ENCODE measurements around the gene OR56A3. TPM values are rescaled to one million over a fixed set of nuclear protein-coding genes. Genes with fewer than 3 reads are reported as not detected.

The OR56A3 gene
- total RNA-seq, 1 donor from 2014 or later: not detected

DNA sequence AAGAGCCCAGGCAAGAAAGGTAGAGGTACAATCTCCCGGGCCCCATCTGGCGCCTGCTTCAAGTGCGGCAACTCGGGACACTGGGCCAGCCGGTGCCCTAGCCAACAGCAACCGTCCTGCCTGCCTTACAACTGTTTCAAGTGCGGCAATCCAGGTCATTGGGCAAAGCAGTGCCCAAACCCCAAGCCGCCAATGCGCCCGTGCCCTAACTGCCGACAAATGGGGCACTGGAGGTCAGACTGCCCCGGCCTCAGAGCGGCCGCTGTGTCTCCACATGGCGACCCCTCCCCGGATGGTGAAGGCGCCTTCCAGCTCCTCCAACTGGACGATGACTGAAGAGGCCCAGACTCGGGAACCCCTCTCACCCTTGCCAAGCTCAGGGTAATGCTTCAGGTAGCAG is 11.4 kb upstream of the OR56A3 start:
- no peaks in the 10 kb centered on the region for H3K27me3 ChIP-seq (ENCODE audit: low read depth)
- H3K36me3 ChIP-seq: no peaks in the 10 kb centered on the region
- no peak for DNase-seq
- H3K9me3 ChIP-seq (replicated peaks): peaks cover 52% of the 10 kb centered on the region
- intact Hi-C loops (cut with micrococcal nuclease): no loop called here
- H3K27ac ChIP-seq (replicated peaks): no peak overlapping the region
- TF ChIP-seq, protein P1, sequence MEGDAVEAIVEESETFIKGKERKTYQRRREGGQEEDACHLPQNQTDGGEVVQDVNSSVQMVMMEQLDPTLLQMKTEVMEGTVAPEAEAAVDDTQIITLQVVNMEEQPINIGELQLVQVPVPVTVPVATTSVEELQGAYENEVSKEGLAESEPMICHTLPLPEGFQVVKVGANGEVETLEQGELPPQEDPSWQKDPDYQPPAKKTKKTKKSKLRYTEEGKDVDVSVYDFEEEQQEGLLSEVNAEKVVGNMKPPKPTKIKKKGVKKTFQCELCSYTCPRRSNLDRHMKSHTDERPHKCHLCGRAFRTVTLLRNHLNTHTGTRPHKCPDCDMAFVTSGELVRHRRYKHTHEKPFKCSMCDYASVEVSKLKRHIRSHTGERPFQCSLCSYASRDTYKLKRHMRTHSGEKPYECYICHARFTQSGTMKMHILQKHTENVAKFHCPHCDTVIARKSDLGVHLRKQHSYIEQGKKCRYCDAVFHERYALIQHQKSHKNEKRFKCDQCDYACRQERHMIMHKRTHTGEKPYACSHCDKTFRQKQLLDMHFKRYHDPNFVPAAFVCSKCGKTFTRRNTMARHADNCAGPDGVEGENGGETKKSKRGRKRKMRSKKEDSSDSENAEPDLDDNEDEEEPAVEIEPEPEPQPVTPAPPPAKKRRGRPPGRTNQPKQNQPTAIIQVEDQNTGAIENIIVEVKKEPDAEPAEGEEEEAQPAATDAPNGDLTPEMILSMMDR (IDR thresholded peaks at IDR 0.05; ENCODE audit: borderline replicate concordance): no peak
- H3K4me3 ChIP-seq: no peak overlapping the region
- no peaks in the 10 kb centered on the region for H3K4me1 ChIP-seq

DNA sequence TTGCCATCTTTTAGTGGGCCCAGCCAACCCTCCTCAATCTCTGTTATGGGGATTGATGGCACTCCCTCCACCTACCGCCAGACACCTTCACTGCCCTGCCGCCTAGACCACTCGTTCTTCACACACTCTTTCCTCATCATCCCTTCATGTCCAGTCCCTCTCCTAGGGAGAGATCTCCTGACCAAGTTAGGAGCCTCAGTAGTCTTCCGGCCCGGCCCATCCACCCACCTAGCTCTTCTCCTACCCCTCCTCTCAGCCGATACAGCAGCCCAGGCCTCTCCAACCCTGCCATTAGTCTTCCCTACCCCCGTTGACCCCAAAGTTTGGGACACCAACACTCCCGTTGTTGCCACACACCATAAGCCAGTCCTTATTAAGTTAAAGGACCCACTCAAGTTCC is 11.0 kb upstream of the OR56A3 start:
- no peaks in the 10 kb centered on the region for H3K4me1 ChIP-seq
- TF ChIP-seq, protein P1 (IDR thresholded peaks at IDR 0.05; ENCODE audit: borderline replicate concordance): no peak
- H3K36me3 ChIP-seq: no peaks in the 10 kb centered on the region
- H3K27ac ChIP-seq (replicated peaks): no peak overlapping the region
- H3K4me3 ChIP-seq: no peak overlapping the region
- H3K9me3 ChIP-seq (replicated peaks): peaks cover 47% of the 10 kb centered on the region
- intact Hi-C loops (cut with micrococcal nuclease): no loop called here
- DNase-seq: no peak
- H3K27me3 ChIP-seq (ENCODE audit: low read depth): no peaks in the 10 kb centered on the region

DNA sequence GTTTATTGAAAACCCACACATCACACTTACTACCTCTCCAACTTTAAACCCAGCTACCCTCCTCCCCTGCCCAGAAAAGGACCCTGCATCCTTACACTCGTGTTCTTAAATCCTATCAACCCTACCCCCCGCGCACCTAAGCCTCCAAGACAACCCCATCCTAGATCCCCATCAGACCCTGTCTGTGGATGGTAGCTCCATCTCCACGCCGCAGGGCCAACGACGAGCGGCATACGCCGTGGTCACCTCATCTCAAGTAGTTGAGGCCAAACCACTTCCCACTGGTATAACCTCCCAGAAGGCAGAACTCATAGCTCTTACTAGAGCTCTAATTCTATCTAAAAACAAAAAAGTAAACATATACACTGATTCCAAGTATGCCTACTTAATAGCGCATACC is 9.4 kb upstream of the OR56A3 start:
- no peak overlapping the region for H3K27ac ChIP-seq (replicated peaks)
- TF ChIP-seq, protein P1 (IDR thresholded peaks at IDR 0.05; ENCODE audit: borderline replicate concordance): no peak
- DNase-seq: no peak
- H3K4me1 ChIP-seq: no peaks in the 10 kb centered on the region
- intact Hi-C loops (cut with micrococcal nuclease): no loop called here
- H3K36me3 ChIP-seq: no peaks in the 10 kb centered on the region
- peaks cover 41% of the 10 kb centered on the region for H3K9me3 ChIP-seq (replicated peaks)
- H3K4me3 ChIP-seq: no peak overlapping the region
- no peaks in the 10 kb centered on the region for H3K27me3 ChIP-seq (ENCODE audit: low read depth)

DNA sequence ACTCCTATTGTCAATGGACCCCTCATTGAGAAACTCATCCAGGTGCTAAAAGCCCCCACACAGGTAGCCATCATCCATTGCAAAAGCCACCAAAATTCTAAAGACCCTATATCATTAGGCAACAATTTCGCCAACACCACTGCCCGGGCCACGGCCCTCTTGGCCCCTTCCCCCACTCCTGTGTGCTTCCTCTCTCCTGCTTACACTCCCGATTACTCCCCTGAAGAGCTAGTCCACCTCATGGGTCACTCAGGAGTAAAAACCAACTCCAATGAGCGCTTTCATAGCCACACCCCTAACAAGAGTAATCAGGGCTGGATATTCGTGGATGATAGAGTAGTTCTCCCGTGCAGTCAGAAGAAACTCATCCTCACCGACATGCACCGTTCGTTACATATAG is 8.9 kb upstream of the OR56A3 start:
- DNase-seq: no peak
- Histone ChIP-seq H3K4me3 (no peak overlapping the region), H3K27ac (replicated peaks) (no peak overlapping the region), H3K36me3 (no peaks in the 10 kb centered on the region), H3K9me3 (replicated peaks) (peaks cover 37% of the 10 kb centered on the region), H3K27me3 (ENCODE audit: low read depth) (no peaks in the 10 kb centered on the region), H3K4me1 (no peaks in the 10 kb centered on the region)
- intact Hi-C loops (cut with micrococcal nuclease): no loop called here
- TF ChIP-seq, protein P1 (IDR thresholded peaks at IDR 0.05; ENCODE audit: borderline replicate concordance): no peak

DNA sequence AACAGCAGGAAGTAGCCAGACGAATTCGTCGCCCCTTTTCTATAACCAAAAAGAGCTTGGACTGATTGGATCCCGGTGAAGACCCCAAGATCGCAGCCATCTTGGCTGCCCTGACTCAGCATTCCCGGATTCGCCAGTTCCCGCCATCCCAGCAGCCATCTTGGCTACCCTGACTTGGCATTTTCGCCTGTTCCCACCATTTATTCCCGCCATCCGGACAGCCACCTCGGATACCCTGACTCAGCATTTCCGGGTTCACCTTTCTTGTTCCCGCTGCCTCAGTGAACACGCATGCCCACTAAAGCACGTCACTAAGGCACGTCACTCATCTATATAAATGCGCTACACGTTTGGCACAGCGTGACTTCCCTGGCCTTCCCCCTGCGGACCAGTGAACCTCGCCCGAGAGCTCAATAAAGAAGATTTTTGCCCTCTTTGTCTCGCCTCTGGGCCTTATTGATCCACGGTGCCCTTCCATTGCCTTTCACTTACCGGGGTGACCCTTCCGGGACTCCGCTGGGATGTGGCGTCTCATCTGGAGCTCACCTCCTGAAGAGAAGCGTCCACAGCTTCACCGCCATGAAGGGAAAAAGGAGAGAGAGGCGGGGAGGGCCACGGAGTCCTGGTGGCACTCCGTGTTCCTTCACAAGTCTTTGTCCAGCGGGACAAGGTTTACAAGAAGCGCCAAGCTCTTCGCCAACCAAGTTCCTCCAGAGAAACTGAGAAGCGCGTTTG is 4.0 kb upstream of the OR56A3 start:
- Histone ChIP-seq H3K36me3 (no peaks in the 10 kb centered on the region), H3K27me3 (ENCODE audit: low read depth) (peaks cover 4% of the 10 kb centered on the region), H3K27ac (replicated peaks) (no peak overlapping the region), H3K4me3 (no peak overlapping the region), H3K9me3 (replicated peaks) (peaks cover 6% of the 10 kb centered on the region), H3K4me1 (no peaks in the 10 kb centered on the region)
- DNase-seq: no peak
- TF ChIP-seq, protein P1 (IDR thresholded peaks at IDR 0.05; ENCODE audit: borderline replicate concordance): no peak
- intact Hi-C loops (cut with micrococcal nuclease): no loop called here

Data from left ventricle myocardium inferior (tissue), 1 donor.